GM12878 (cell line): ENCODE results near the gene OGA. TPM values are rescaled to one million over a fixed set of nuclear protein-coding genes. Genes with fewer than 3 reads are reported as not detected.
A peak's percentile ranks its signal among the peaks of the same experiment; 100 is the strongest.

Experiments
- ATAC-seq: fragments of 200-7000 bp; cut with Tn5 transposase; 3 replicates; pipeline ENCODE4 v1.9.1; 2020; ENCODE audit warnings: mild to moderate bottlenecking, moderate library complexity
- BruUV-seq: library from RNA; stranded (reverse); fragments of 400-500 nt; replicated peaks from 2 replicates; lab custom pipeline; 2021; lab: Mats Ljungman, UMichigan
- CTCF ChIA-PET: fragments of 300-600 bp; sonication (Branson Sonifier 250); formaldehyde crosslinking; extraction: SDS; loops from one replicate; lab custom pipeline; 2021; ENCODE audit warnings: inconsistent platforms; lab: Yijun Ruan, JAX
- POLR2A ChIA-PET: fragments of 350-600 bp; formaldehyde crosslinking; extraction: SDS; loops from one replicate; lab custom pipeline; 2021; ENCODE audit warnings: inconsistent platforms; lab: Charles Lee
- RAD21 ChIA-PET: fragments of 300-600 bp; sonication (Branson Sonifier 250); formaldehyde crosslinking; loops from one replicate; lab custom pipeline; 2023; ENCODE audit warnings: antibody characterized with exemption; ENCODE audit not compliant: unreplicated experiment; lab: Charles Lee
- SMC1A ChIA-PET: fragments of 300-600 bp; sonication (Branson Sonifier 250); formaldehyde crosslinking; loops from one replicate; lab custom pipeline; 2023; ENCODE audit not compliant: unreplicated experiment, uncharacterized antibody; lab: Charles Lee
- DNase-seq: peaks from one replicate; pipeline ENCODE4 v3.0.0-alpha.2; 2011; ENCODE audit warnings: low read depth, low spot score
- FAIRE-seq: peaks from 3 replicates; lab custom pipeline; 2011; peaks lifted over from hg19 to GRCh38; lab: Jason Lieb, UNC
- H2AFZ ChIP-seq: 2 replicates; pipeline ENCODE4 v1.6.0; 2011; ENCODE audit warnings: low read depth, low read length, control low read depth; ENCODE audit not compliant: control insufficient read depth
- H3K27ac ChIP-seq: 2 replicates; pipeline ENCODE4 v1.5.1; 2011; ENCODE audit warnings: control low read depth; ENCODE audit not compliant: control insufficient read depth, insufficient read depth
- H3K27me3 ChIP-seq, 2 experiments: replicated peaks in 1 of 2; 2 replicates each; pipeline versions ENCODE4 v1.6.0 to v1.6.1; 2011; ENCODE audit warnings: low read length in 1 of 2; ENCODE audit not compliant: control insufficient read depth in 2 of 2, insufficient read depth in 2 of 2
- H3K36me3 ChIP-seq, 2 experiments: 2 replicates each; pipeline ENCODE4 v1.5.1; 2011; ENCODE audit warnings: low read length in 1 of 2; ENCODE audit not compliant: control insufficient read depth in 2 of 2, insufficient read depth in 2 of 2
- H3K4me1 ChIP-seq: 2 replicates; pipeline ENCODE4 v1.6.1; 2011; ENCODE audit warnings: mild to moderate bottlenecking, low read length, moderate library complexity, mixed read lengths; ENCODE audit not compliant: control insufficient read depth, insufficient read depth
- H3K4me2 ChIP-seq: 2 replicates; pipeline ENCODE4 v1.6.0; 2011; ENCODE audit warnings: control low read depth; ENCODE audit not compliant: control insufficient read depth, insufficient read depth
- H3K4me3 ChIP-seq: fragments of 200-600 bp; sonication (generic); 2 replicates; pipeline ENCODE4 v1.5.1; 2016
- H3K79me2 ChIP-seq: 2 replicates; pipeline ENCODE4 v1.6.0; 2011; ENCODE audit warnings: low read length; ENCODE audit not compliant: control insufficient read depth, insufficient read depth
- H3K9ac ChIP-seq: 2 replicates; pipeline ENCODE4 v1.8.0; 2011; ENCODE audit warnings: low read length, control low read depth, mixed read lengths; ENCODE audit not compliant: control insufficient read depth, insufficient read depth
- H3K9me3 ChIP-seq: replicated peaks from 3 replicates; pipeline ENCODE4 v1.5.1; 2011; ENCODE audit warnings: mild to moderate bottlenecking, low read length; ENCODE audit not compliant: control insufficient read depth, insufficient read depth
- H4K20me1 ChIP-seq: 2 replicates; pipeline ENCODE4 v1.6.0; 2011; ENCODE audit not compliant: control insufficient read depth, insufficient read depth
- CHD2 ChIP-seq: IDR thresholded peaks from 2 replicates; pipeline ENCODE4 v1.6.1; 2011; ENCODE audit warnings: low read depth, low read length, improper control_type of control experiment, borderline replicate concordance
- FOXM1 ChIP-seq: IDR thresholded peaks from 2 replicates; pipeline ENCODE4 v1.6.1; 2012; ENCODE audit warnings: low read depth, mild to moderate bottlenecking, inconsistent platforms, low read length, moderate library complexity
- NFIC ChIP-seq: IDR thresholded peaks from 2 replicates; pipeline ENCODE4 v1.6.1; 2012; ENCODE audit warnings: low read depth, mild to moderate bottlenecking, inconsistent platforms, low read length, moderate library complexity
- NFYA ChIP-seq: IDR thresholded peaks from 2 replicates; pipeline ENCODE4 v1.6.1; 2011; ENCODE audit warnings: low read depth, mild to moderate bottlenecking, low read length, improper control_type of control experiment, borderline replicate concordance
- POLR2AphosphoS2 ChIP-seq: IDR thresholded peaks from 2 replicates; pipeline ENCODE4 v1.6.1; 2011; ENCODE audit warnings: low read depth, mild to moderate bottlenecking, low read length, improper control_type of control experiment, moderate library complexity
- RUNX3 ChIP-seq: IDR thresholded peaks from 2 replicates; pipeline ENCODE4 v1.6.1; 2012; ENCODE audit warnings: low read length, inconsistent platforms
- WGBS: methylation state at CpG from one replicate; pipeline ENCODE4 v1.1.6; 2016; ENCODE audit warnings: low lambda C conversion rate; ENCODE audit not compliant: insufficient replicate concordance, insufficient coverage; ENCODE audit errors: missing lambda C conversion rate; 5-methylcytosine and 5-hydroxymethylcytosine counted together
- in situ Hi-C: fragments of 300-500 bp; cut with MboI; formaldehyde crosslinking; loops from 9 replicates; pipeline ENCODE4 v1.14.3; 2018; ENCODE audit warnings: mixed read lengths
- intact Hi-C: fragments of 100-400 bp; cut with micrococcal nuclease; formaldehyde crosslinking; loops from one replicate; pipeline ENCODE4 v1.14.2; 2022; ENCODE audit not compliant: unreplicated experiment
- polyA plus RNA-seq, 11 experiments: library from polyadenylated mRNA; depleted of rRNA in 4 of 11; unstranded in 6 of 11; stranded (reverse) in 5 of 11; fragments of >200 nt; fragmentation: Nextera tagmentation in 4 of 11; fragmentation: Illumina TruSeq in 1 of 11; extraction: Ambion mirVana in 4 of 11; extraction: Trizol in 1 of 11; gene quantifications; 1 replicate in 1 of 11; 2 replicates in 10 of 11; pipeline versions ENCODE4 v1.2.1 to v1.2.3, GENCODE V29; 2011 to 2016; ENCODE audit warnings: inconsistent platforms in 2 of 11, missing spikeins in 2 of 11, low read depth in 1 of 11
- total RNA-seq, 4 experiments: library from RNA; depleted of rRNA in 3 of 4; stranded (reverse); fragments of >200 nt in 3 of 4; fragmentation: Illumina TruSeq in 1 of 4; extraction: Trizol in 1 of 4; gene quantifications; 2 replicates each; pipeline versions ENCODE4 v1.2.1 to v1.2.3, GENCODE V29; 2013 to 2021
- TF ChIP-seq, protein P1 (sequence below): fragments of 450-650 bp; IDR thresholded peaks from 2 replicates; pipeline ENCODE4 v1.6.1; 2016; ENCODE audit warnings: mild to moderate bottlenecking
- TF ChIP-seq, protein P2 (sequence below): IDR thresholded peaks from 2 replicates; pipeline ENCODE4 v1.6.1; 2011; ENCODE audit warnings: low read depth, mild to moderate bottlenecking, low read length, moderate library complexity, borderline replicate concordance; ENCODE audit errors: extremely low read depth
- TF ChIP-seq, protein P3 (sequence below): fragments of 450-650 bp; conservative IDR thresholded peaks from 2 replicates; pipeline ENCODE4 v1.6.1; 2017; ENCODE audit warnings: mild to moderate bottlenecking, moderate library complexity
- TF ChIP-seq, protein P4 (sequence below): fragments of 450-650 bp; IDR thresholded peaks from 2 replicates; pipeline ENCODE4 v1.6.1; 2016; ENCODE audit warnings: mild to moderate bottlenecking
- TF ChIP-seq, protein P5 (sequence below): fragments of 450-650 bp; IDR thresholded peaks from 2 replicates; pipeline ENCODE4 v1.6.1; 2018; ENCODE audit warnings: mild to moderate bottlenecking, low read depth, moderate library complexity; ENCODE audit not compliant: partially characterized antibody

The OGA gene
- total and polyA plus RNA-seq, 10 of the 15 experiments (the other 5 are each of a cell fraction or from before 2014, with no cell fraction given), result 23.0 to 145 (median 85.2) TPM

DNA sequence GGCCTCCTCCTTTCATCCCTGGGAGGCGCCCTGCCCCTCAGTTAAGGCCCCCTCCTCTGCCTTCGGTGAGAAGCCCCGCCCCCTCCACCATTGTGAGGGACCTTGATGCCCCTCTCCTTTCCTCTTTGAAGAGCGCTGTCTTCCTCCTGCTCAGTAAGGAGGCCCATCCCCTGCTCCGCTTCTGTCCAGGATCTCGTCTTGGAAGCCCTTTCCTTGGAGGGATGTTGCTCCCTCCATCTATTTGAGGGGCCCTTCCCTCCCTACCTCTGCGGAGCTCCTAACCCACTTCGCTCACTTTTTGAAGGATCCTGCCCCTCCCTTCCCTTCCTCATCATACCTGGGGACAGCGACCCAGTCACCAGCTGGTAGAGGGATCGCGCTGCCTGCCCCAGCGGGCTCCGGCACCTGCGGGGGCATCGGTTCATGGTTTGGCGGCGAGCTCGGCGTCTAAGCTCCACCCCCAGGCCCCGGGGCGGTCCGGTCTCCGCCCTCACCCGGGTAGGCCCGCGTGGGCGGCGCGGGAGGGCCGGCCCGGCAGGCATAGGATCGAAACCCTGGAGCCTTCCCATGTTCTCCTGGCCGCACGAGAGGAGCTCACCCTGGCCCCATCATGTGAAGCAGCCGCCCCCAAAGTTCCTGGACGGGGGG lies 21.3 kb upstream of the OGA start (continued):
- TF ChIP-seq, protein P1, sequence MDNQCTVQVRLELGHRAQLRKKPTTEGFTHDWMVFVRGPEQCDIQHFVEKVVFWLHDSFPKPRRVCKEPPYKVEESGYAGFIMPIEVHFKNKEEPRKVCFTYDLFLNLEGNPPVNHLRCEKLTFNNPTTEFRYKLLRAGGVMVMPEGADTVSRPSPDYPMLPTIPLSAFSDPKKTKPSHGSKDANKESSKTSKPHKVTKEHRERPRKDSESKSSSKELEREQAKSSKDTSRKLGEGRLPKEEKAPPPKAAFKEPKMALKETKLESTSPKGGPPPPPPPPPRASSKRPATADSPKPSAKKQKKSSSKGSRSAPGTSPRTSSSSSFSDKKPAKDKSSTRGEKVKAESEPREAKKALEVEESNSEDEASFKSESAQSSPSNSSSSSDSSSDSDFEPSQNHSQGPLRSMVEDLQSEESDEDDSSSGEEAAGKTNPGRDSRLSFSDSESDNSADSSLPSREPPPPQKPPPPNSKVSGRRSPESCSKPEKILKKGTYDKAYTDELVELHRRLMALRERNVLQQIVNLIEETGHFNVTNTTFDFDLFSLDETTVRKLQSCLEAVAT, result no peak
- TF ChIP-seq FOXM1, result no peak
- no peak for TF ChIP-seq NFIC

DNA sequence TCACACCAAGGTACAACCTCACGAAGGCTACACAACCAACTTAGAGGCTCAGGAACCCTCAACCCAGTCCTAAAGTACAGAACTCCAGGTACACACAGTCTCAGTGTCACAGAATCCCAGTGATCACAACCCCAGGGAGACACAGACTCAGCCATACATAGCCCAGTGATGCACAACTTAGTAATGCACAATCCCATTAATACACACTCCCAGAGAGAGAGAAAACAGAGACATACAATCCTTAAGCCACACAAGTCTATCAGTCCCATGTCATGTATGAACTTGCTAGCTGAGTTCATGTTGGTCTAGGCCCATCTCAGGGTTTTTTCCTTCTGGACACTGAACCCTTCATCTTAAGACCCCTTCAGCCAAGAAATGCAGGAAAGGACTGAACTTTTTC lies 20.8 kb upstream of the OGA start:
- H3K36me3 ChIP-seq, result no peaks in the 10 kb centered on the region; a peak in 1 of 4 replicates
- DNase-seq (no peak), ATAC-seq (no peak), FAIRE-seq (no peak)
- POLR2A ChIA-PET, result interaction anchor here (0.6 to 3.5 kb wide), 8 partner anchors 14 to 171 kb away, joined by 3 to 25 read pairs (median 4); partner anchors contain the start of gene OGA
- H4K20me1 ChIP-seq, result no peaks in the 10 kb centered on the region; the same call in 1 of the 2 replicates
- no peaks in the 10 kb centered on the region; the same call in 1 of the 2 replicates for H3K79me2 ChIP-seq
- SMC1A ChIA-PET, result interaction anchor here (0.5 to 13.6 kb wide), 10 partner anchors 19 to 231 kb away, joined by 3 to 407 read pairs (median 4); partner anchors contain the start of gene NPM3
- H2AFZ ChIP-seq, result no peak overlapping the region
- WGBS, result 86% methylated on average over 1 of the region's 1 CpG
- no peaks in the 10 kb centered on the region for H3K9me3 ChIP-seq
- H3K9ac ChIP-seq, result no peak overlapping the region
- no peak overlapping the region for H3K27ac ChIP-seq
- in situ Hi-C loops (no loop called here), intact Hi-C loops (loop anchor here (5.0 kb wide), 1 partner anchor 278 kb away; no protein-coding TSS in a partner anchor)
- H3K4me1 ChIP-seq, result peaks cover 27% of the 10 kb centered on the region
- no peak overlapping the region for H3K4me2 ChIP-seq
- H3K4me3 ChIP-seq, result peak overlapping the region; percentile 81; the same call in 1 of the 2 replicates
- TF ChIP-seq, protein P2, sequence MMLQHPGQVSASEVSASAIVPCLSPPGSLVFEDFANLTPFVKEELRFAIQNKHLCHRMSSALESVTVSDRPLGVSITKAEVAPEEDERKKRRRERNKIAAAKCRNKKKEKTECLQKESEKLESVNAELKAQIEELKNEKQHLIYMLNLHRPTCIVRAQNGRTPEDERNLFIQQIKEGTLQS, result no peak
- TF ChIP-seq RUNX3 (no peak), NFYA (no peak), POLR2AphosphoS2 (no peak), CHD2 (no peak)
- TF ChIP-seq, protein P3, sequence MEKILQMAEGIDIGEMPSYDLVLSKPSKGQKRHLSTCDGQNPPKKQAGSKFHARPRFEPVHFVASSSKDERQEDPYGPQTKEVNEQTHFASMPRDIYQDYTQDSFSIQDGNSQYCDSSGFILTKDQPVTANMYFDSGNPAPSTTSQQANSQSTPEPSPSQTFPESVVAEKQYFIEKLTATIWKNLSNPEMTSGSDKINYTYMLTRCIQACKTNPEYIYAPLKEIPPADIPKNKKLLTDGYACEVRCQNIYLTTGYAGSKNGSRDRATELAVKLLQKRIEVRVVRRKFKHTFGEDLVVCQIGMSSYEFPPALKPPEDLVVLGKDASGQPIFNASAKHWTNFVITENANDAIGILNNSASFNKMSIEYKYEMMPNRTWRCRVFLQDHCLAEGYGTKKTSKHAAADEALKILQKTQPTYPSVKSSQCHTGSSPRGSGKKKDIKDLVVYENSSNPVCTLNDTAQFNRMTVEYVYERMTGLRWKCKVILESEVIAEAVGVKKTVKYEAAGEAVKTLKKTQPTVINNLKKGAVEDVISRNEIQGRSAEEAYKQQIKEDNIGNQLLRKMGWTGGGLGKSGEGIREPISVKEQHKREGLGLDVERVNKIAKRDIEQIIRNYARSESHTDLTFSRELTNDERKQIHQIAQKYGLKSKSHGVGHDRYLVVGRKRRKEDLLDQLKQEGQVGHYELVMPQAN, result no peak
- TF ChIP-seq, protein P4, sequence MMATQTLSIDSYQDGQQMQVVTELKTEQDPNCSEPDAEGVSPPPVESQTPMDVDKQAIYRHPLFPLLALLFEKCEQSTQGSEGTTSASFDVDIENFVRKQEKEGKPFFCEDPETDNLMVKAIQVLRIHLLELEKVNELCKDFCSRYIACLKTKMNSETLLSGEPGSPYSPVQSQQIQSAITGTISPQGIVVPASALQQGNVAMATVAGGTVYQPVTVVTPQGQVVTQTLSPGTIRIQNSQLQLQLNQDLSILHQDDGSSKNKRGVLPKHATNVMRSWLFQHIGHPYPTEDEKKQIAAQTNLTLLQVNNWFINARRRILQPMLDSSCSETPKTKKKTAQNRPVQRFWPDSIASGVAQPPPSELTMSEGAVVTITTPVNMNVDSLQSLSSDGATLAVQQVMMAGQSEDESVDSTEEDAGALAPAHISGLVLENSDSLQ, result no peak
- TF ChIP-seq, protein P5, sequence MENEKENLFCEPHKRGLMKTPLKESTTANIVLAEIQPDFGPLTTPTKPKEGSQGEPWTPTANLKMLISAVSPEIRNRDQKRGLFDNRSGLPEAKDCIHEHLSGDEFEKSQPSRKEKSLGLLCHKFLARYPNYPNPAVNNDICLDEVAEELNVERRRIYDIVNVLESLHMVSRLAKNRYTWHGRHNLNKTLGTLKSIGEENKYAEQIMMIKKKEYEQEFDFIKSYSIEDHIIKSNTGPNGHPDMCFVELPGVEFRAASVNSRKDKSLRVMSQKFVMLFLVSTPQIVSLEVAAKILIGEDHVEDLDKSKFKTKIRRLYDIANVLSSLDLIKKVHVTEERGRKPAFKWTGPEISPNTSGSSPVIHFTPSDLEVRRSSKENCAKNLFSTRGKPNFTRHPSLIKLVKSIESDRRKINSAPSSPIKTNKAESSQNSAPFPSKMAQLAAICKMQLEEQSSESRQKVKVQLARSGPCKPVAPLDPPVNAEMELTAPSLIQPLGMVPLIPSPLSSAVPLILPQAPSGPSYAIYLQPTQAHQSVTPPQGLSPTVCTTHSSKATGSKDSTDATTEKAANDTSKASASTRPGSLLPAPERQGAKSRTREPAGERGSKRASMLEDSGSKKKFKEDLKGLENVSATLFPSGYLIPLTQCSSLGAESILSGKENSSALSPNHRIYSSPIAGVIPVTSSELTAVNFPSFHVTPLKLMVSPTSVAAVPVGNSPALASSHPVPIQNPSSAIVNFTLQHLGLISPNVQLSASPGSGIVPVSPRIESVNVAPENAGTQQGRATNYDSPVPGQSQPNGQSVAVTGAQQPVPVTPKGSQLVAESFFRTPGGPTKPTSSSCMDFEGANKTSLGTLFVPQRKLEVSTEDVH, result no peak
- BruUV-seq, result no TSS peak
- CTCF ChIA-PET, result interaction anchor here (0.8 to 17.0 kb wide), 13 partner anchors 8 to 232 kb away, joined by 3 to 697 read pairs (median 20); partner anchors contain the start of genes HPS6 and OGA
- RAD21 ChIA-PET, result interaction anchor here (0.6 to 9.5 kb wide), 21 partner anchors 8 to 275 kb away, joined by 3 to 538 read pairs (median 6); partner anchors contain the start of gene OGA
- no peaks in the 10 kb centered on the region for H3K27me3 ChIP-seq
